GM18867 (cell line): ENCODE data around the gene CHD6.

Experiments
- ATAC-seq: cut with Tn5 transposase; IDR thresholded peaks from one replicate; pipeline ENCODE4 v1.9.1; 2021; ENCODE audit warnings: mild to moderate bottlenecking, moderate library complexity; ENCODE audit not compliant: unreplicated experiment

Gene CHD6

DNA sequence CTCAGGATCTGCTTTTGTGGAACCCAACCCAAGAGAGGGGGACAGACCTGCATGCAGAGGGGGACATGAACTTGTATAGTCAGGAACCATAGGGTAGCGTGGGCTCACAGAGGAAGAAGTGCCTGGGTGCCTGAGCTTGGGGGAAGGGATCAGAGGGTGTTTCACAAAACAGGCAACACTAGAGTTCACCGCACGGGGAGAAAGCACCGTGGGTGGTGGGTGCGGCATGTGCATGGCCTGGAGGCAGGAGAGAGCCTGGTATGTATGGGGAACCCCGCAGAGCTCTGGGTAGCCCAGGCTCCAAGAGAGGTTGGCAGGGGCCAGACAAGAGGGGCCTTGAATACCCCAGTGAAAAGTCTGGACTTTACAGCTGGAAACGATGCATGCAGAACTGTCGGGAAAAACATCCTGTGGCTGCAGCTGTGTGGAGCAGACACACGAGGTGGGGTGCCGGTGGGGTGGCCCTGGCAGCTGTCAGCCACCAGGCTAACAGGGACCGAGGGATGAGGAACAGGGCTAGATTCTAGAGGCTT is 244.9 kb downstream of the CHD6 start:
- no peak for ATAC-seq

DNA sequence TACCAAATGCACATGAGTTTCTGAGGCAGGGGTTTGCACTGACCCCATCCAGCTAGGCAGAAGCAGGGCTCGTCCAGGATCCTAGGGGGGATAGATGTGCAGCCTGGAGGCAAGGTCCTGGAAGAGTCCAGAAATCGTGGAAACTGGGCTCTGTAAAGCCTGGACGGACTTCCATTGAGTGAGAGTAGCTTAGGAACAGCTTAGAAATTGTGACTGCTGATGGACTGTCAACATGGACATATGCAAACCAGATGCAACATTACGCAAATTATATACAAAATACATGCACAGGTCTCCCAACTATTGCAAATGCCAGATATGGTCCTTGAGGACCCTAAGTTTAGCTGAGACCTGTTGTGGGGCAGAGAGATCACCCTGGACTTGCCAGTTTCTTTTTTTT is 246.8 kb downstream of the CHD6 start:
- ATAC-seq, result no peak

DNA sequence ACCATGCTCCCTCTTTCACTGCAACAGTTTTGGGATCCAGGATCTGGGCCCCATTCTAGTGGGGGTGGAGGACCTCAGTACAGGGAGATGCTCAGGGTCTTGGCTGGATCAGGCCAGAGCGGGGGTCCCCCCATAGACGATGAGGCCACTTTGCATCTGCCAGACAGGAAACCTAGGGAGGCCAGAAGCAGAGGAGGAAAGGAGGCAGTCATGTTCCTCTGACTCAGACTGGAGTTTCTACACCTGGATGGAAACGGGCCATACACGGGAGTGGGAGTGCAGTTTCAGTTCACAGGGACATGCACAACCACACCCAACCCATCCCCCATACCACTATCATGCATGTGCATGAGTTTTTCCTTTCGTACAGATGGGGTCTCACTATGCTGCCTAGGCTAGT is 248.0 kb downstream of the CHD6 start:
- no peak for ATAC-seq

DNA sequence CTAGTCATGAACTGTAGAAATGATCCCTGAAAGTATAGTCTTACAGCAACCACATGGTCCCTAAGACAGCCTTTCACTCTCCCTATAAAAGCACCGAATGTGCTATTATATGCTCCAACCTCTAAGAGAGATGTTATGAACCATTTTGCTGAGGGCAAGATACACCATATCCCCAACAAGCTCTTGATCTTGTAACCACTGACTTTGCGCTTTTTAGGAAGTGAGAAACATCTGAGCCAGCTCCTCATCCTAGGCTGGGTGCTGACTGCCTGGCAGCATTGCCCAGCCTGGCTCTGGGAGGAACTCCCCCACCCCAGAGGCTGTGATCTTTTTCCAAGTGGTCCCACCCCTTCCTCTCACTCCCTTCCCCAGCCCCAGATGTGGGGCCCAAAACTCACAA is 248.5 kb downstream of the CHD6 start:
- ATAC-seq, result no peak

DNA sequence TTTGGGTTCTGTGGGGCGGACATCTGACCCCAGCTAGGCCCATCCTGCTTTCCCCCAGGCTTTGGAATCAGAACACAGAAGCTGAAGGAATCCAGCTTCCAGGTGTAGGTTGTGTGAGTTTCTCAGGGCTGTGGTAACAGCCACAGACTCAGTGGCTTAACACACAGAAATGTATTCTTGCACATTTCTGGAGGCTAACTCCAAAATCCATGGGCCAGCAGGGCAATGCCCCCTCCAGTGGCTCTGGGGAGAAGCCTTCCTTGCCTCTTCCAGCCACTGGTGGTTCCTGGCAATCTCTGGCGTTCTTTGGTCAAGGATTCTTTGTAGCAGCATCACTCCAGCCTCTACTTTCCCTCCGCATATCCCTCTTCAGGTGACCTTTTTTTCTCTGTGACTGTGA is 250.2 kb downstream of the CHD6 start:
- ATAC-seq, result no peak

DNA sequence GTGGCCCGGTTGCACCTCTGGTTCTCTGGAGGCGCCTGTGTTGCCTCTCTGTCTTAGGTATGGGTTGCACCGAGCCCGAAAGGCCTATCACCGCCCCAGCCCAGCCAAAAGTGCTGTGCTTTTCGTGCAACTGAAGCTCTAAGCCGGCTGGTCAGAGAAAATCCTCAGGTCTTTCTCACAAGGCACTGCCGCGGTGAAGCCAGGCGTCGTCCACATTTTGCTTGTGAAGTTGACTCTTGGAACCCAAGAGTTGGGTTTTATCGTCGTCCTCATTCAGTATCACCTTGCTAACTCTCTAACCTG is 250.8 kb downstream of the CHD6 start:
- ATAC-seq, result no peak

DNA sequence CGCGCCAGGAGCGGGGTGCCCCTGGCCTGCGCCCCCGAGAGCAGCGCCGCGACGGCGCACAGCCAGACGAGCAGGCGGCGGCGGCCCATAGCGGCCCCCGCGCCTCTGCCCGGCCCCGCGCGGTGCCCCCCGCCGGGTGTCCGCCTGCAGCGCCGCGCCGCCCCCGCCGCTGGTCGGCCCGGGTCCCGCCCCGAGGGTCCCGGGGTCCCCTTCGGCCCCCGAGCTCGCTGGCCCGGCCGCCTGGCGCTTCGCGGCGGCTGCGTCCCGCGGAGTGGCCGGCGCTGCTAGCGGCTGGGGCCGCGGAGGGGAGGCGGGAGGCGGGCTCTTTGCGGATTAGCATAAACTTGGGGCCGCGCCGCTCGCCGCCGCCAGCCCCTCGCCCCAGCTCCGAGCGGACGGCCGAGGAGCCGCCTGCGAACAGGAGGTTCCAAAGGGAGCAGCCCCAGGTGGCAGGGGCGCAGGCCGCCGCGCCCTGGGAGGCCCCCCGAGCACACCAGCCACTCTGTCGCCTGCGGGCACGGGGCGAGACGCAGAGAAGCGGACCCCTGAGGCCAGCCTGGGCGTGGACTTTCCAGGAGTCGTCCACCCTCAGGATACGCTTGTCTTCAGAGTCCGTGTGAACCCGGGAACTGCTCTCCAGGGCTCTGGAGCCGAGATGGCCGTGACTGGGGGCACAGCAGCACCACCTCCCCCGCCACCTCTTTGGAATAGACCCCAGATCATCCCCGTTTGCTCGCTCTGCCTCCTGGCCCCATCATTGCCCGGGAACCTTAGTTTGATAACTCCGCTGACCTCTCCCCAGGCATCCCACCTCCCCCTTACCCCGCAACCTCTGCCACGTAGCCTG is 251.4 kb downstream of the CHD6 start, which contains the start of gene EMILIN3:
TSS of gene EMILIN3 (minus strand) at position 273 of the 847 bp plus-strand sequence. CDS start at position 89, 184 bp downstream.
- ATAC-seq, result no peak

DNA sequence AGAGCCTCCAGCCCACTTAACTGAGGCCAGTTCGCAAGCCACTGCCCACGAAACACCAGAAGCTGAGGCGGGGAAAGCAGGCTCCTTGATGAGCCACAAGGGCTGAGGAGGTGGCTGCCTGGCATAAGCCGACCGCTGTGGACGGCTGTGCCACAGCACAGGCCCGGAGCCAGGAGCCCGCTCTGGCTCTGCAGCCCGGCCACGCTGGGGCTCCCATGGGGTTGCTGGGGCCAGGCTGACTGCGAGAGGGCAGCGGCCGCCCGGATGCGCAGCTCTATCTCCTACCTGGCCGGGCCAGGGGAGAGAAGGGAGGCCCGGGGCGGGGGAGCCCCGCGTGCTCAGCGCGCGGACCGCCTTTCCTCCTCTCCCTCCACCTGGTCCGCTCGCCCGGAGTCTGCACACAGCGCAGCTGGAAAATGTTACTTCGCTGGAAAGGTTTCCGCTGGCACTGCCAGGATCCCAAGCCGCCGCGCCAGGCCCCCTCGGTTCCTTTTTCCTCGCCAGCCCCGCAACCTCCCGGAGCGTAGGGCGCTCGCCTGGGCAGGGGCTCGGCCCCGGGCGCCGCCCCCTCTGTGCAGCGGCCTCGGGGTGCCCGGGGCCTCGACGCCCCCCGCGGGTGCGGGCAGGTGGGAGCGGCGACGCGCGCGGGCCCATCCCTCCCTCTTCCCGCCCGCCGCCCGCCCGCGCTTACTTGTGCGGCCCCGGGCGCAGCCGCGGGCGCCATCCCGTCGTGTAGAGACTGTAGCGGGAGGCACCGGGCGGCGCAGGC is 252.2 kb downstream of the CHD6 start:
- ATAC-seq, result no peak

DNA sequence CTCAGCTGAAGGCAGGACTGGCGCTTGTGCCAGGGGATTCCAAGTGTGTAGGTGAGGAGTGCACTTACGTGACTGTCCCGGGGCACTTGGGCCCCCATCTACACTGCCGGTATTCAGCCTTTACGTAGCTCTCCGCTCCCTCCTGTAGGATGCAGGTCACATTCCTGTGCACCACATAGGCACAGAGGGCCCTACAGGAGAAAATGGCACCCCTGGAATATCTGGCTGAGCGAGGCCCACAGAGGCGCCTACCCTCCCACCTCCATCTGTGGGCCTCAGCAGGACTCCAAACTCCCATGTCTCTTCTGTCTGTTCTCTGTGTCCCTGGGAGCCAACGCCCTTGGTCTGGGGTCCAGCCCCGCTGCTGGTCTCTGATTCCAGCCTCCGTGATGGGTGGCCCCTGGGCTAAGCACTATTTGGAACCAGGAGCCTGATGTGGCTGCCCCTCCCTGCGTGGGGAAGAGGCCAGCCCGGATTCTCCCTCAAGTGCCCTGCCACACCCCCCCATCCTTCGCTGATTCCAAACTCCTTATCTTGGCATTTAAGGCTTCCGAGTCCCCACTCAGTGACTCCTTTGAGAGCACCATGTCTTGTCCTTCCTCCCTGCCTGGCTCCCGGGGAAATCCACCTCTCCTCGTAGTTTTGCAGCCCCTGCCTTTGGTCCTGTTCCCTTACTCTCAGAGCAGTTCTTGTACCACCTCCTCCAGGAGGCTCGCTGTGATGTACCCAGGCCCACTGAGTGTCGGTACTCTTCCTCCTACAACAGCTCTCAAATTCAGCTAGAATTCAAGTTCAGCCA is 253.0 kb downstream of the CHD6 start:
- ATAC-seq, result no peak

DNA sequence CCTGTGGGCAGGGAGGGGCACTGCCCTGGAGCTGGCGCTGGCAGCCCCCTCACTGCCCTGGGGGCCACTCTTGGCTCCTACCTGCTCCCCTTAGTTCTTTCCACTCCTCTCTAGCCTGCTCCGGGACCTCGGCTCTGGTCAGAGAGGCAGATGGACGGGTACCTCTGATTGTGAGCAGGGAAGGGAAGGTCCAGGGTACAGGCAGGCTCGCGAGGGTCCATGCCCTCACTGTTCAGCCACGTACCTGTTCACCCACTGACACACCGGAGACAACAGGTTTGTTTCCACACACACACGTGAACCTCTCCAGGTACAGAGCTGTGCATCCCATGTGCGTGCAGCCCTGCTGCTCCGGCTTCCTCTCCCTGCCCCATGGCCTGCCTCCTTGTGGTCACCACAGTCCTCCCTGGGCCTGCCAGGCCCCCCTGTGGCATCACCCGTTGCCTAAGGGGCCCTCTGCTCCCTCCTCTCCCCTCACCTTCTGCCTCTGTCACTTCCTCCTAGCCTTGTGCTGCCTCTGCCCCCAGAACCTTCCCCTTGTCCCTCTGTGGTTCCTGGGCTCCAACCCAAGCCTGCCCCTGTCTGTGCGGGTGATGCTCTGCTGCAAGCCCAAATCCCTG is 253.8 kb downstream of the CHD6 start:
- ATAC-seq, result no peak

DNA sequence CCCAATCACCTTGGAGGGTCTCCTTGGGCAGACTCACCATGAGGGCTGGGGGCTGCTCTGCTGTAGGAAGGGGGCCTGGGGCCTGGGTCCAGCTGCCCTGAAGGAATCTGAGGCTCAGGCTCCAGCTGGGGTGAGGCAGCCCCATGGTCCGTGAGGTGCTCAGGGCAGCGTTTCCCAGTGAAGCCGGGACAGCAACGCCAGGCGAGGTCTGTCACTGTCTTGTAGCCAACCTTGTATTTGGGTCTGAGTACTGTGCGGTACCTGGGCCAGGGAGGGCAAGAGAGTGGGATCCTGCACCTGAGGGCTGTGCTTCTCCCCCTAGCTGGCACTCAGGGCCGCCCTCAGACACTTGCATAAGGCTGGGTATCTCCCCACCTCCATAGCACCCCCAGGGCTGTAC is 254.6 kb downstream of the CHD6 start:
- ATAC-seq, result no peak

DNA sequence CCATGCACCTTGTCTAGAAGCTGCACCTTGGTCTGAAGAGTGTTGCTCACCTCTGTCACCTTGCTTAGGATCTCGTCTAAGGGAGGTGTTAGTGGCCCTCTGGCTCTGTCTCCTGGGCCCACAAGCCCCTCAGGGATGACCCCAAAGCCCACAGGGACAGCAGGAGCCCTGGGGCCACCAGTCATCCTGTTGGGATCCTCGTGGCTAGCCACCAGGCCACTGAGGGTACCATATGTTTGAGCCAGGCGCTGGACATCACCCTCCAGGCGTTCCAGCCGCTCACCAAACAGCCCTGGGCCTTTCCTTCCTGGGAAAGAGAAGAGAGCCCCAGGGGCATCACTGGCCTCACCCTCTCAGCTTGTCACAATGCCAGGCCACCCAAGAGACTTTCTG is 255.4 kb downstream of the CHD6 start:
- no peak for ATAC-seq

DNA sequence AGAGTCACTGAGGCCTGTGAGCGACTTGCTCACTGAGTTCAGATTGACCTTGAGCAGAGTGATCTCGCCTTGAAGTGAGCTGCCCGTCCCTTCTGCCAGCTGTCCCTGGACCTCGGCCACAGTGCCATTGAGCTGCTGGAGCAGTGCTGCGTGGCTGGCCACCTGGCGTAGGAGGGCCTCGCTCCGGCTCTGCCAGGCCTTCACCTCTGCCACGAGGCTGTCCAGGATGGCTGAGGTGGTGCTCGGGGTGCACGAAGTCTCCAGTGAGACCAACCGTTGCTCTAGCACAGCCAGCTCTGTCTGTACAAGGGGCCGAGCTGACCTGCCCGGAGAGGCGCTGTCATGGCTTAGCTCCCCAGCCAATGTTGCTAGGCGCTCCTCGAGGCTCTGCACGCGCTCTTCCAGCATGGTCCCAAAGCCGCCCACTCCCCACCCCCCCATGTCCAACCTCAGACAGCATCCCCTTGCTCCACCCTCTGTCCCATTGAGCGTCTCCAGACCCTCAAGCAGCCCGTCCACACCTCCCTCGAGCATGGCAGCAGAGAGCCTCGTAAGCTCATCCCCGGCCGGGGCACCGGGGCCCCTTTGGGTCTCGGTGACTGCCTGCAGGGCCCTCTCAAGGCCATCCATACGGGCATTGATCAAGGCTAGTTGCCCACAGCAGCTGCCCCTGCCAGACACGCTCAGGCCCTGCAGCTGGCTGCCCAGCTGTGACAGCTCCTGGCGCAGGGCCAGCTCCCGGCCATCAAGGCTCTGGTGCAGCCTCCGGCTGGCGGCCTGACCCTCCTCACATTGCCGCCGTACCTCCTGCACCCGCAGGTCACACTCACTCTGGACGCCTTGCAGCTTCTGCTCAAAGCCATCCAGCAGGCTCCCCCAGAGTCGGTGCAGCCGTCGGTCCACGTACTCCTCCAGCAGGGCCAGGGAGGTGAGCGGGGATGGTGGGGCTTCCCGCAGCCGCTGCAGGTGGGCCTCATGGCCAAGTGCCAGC is 256.1 kb downstream of the CHD6 start:
- no peak for ATAC-seq

DNA sequence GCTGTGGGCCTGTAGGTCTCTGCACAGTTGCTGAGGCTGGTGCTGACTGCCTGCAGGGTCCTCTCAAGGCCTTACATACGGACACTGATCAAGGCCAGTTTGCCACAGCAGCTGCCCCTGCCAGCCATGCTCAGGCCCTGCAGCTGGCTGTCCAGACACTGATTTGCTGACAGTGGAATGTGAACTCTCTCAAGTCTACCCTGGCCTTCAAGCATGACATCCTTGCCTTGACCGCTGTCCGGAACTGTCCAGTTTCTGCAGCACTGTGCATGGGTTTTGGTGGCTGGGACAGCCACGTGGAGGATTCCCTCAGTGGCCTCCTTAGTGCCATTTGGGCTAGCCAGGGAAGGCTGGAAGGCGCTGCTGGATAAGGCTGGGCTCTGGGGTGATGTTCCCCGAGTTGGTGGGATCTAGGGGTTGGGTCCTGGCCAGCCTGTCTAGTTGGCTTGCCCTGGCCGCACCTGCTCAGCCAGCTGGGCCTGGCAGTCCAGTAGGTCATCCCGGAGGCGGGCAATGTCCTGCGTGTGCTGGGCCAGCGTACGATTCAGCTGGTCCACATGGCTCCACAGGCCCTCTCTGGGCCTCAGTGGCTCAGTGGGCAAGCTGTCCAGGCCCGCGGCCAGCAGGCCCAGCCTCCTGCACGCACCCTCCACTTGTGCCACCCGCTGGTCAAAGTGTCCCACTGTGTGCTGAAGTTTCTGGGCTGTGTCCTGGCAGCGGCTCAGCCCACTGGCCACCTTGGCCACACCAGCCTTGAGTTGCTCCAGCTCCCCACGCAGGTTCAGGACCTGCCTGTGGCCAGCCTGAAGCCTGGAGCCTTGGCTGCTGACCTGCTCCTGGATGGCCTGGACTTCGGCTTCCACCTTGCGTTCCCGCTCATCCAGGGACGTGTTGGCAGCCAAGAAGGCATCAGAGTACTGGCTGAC is 257.1 kb downstream of the CHD6 start:
- ATAC-seq, result no peak

DNA sequence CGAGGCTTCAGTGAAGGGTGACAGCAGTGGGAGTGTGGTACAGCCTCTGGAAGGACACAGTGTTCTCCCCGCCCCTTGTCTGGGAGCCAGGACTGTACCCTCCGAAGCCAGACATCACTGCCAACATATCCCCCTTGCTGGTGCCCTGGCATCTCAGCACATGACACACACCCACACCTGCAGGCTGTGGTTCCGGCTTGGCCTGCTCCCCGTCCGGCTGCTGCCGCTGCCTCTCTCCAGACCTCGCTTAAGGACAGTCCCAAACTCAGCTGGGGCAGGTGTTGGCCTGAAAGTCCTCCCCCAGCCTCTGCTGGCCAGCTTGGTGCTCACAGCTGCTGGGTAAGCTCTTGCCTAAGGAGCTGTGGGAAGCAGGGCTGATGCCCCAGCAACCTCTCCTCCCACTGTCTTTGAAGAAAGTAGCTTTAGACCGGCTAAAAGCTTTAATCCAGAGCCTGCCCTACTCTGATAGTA is 258.6 kb downstream of the CHD6 start:
- no peak for ATAC-seq

DNA sequence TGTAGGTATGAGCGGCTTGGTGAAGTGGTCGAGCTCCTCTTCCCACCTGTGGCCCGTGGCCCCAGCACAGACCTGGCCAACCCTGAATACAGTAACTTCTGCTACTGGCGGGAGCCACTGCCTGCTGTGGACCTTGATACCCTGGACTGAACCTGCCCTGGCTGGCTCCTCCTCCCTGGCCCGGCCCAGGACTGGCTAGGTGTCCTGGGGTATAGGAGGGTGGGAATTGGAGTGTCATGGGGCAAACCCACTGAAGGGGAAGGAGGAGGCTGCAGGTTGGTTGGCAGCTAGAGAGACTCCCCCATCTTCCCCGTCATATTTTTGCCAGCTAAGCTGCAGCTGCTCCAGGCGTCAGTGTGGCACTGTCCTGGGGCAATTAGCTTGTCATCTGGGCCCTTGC is 259.5 kb downstream of the CHD6 start:
- no peak for ATAC-seq

DNA sequence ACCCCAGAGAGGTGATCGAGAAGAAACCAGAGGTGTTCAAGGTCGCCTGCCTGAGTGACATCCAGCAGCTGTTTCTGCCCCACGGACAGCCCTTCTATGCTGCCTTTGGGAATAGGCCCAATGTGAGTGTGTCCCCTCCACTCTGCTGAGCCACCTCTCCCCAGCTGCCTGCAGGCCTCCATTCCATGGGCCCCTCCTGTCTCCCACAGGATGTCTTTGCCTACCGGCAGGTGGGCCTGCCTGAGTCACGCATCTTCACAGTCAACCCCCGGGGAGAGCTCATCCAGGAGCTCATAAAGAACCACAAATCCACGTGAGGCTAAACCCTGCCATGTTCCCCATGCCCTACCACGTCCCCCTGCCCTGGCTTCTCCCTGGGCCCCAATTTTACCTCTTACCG is 259.9 kb downstream of the CHD6 start:
- ATAC-seq, result no peak

DNA sequence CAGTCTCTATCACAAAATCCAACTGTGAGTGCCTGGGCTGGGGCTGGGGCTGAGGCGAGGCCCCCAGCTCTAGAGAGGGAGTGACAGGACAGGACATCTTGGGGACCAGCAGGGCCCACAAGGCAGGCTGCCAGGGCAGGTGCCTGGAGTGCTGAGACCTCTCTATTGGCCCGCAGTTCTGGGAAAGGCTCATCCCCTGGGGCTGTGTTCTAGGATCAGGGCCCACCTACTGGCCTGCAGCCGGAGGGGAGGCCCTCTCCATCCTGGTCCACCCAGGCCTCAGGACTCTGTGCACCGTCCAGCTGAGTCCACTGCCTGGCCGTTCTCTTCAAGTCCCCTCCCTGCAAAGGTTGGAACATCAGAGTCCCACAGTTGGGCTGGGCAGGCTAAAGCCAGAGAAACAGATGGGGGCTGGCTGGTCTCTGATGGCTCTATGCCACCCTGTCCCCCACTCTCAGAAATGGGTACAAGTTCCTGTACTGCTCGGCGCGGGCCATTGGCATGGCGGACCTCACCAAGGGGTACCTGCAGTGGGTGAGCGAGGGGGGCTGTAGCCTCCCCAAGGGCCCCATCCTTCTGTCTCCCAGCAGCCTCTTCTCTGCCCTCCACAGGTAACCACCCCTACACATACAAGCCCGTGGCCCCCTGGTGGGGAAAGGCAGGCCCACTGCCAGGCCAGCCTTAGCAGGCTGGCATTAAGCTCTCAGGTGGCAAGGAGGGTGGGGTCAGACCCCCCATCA is 260.6 kb downstream of the CHD6 start:
- ATAC-seq, result no peak
